Body of pancreas (tissue), 4 donors: ENCODE data around the gene SEMA3E.

Experiments
- POLR2A ChIP-seq, 3 donors: fragments of 450-650 bp; IDR thresholded peaks; one replicate each; pipeline ENCODE4 v1.6.1; 2016; ENCODE audit warnings: antibody characterized with exemption in 3 of 3, mild to moderate bottlenecking in 2 of 3
- TF ChIP-seq, protein P1 (sequence below), 7 experiments: fragments of 450-650 bp in 4 of 7; fragments of 200-600 bp in 3 of 7; sonication (generic) in 3 of 7; IDR thresholded peaks; one replicate each; pipeline ENCODE4 v1.5.1; 2016 to 2019; ENCODE audit warnings: antibody characterized with exemption in 7 of 7

DNA sequence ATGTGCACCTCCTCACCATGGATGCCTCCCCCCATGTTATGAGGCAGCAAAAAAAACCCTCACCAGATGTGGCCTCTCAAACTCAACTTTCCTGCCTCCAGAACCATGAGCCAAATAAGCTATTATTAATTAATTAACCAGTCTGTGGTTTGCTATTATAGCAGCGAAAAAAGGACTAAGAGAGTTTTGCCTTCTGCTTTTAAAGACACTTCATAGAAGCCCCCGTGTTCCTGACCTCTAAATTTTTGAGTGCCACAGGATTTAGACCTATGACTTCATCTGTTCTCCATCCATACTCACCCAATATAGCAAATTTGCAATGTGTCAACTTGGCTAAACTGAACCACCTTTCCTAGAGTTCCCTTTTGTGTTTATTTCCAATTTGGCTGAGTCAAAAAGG, 9.2 kb upstream of the SEMA3E start:
- TF ChIP-seq, protein P1, sequence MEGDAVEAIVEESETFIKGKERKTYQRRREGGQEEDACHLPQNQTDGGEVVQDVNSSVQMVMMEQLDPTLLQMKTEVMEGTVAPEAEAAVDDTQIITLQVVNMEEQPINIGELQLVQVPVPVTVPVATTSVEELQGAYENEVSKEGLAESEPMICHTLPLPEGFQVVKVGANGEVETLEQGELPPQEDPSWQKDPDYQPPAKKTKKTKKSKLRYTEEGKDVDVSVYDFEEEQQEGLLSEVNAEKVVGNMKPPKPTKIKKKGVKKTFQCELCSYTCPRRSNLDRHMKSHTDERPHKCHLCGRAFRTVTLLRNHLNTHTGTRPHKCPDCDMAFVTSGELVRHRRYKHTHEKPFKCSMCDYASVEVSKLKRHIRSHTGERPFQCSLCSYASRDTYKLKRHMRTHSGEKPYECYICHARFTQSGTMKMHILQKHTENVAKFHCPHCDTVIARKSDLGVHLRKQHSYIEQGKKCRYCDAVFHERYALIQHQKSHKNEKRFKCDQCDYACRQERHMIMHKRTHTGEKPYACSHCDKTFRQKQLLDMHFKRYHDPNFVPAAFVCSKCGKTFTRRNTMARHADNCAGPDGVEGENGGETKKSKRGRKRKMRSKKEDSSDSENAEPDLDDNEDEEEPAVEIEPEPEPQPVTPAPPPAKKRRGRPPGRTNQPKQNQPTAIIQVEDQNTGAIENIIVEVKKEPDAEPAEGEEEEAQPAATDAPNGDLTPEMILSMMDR (IDR thresholded peaks at IDR 0.05), result no peak
- no peak for TF ChIP-seq POLR2A (IDR thresholded peaks at IDR 0.05)
